Mesendoderm (in vitro differentiated cells): ENCODE data around the gene CHCHD5. TPM values are rescaled to one million over a fixed set of nuclear protein-coding genes. Genes with fewer than 3 reads are reported as not detected.

Experiments used
- DNase-seq: peaks from one replicate; pipeline ENCODE4 v3.0.0; 2013
- H2AK5ac ChIP-seq: 2 replicates; pipeline ENCODE4 v1.6.1; 2013; ENCODE audit warnings: low read length, inconsistent platforms
- H2BK120ac ChIP-seq: 2 replicates; pipeline ENCODE4 v1.6.1; 2013; ENCODE audit warnings: low read depth, mild to moderate bottlenecking, low read length, moderate library complexity, mixed read lengths
- H2BK15ac ChIP-seq: replicated peaks from 2 replicates; pipeline ENCODE4 v1.6.1; 2013; ENCODE audit warnings: low read depth, mild to moderate bottlenecking, moderate library complexity
- H2BK5ac ChIP-seq: 2 replicates; pipeline ENCODE4 v1.6.1; 2013; ENCODE audit warnings: low read length, inconsistent platforms
- H3K18ac ChIP-seq: 2 replicates; pipeline ENCODE4 v1.6.1; 2013; ENCODE audit warnings: mild to moderate bottlenecking, low read length, mixed read lengths
- H3K23ac ChIP-seq: one replicate; pipeline ENCODE4 v1.6.1; 2013; ENCODE audit warnings: low read length
- H3K27ac ChIP-seq: 2 replicates; pipeline ENCODE4 v1.5.1; 2013; ENCODE audit warnings: low read depth, mild to moderate bottlenecking, inconsistent platforms, low read length, moderate library complexity
- H3K27me3 ChIP-seq: 2 replicates; pipeline ENCODE4 v1.6.1; 2013; ENCODE audit warnings: low read length, control low read depth, mild to moderate bottlenecking, inconsistent platforms; ENCODE audit not compliant: insufficient read depth, poor library complexity
- H3K36me3 ChIP-seq: 2 replicates; pipeline ENCODE4 v1.6.1; 2013; ENCODE audit warnings: low read length, inconsistent platforms; ENCODE audit not compliant: control insufficient read depth, insufficient read depth
- H3K4ac ChIP-seq: one replicate; pipeline ENCODE4 v1.6.1; 2013; ENCODE audit warnings: low read depth, mild to moderate bottlenecking, low read length, moderate library complexity
- H3K4me1 ChIP-seq: 2 replicates; pipeline ENCODE4 v1.6.1; 2013; ENCODE audit warnings: low read depth, low read length, inconsistent platforms; ENCODE audit not compliant: control insufficient read depth
- H3K4me2 ChIP-seq: 2 replicates; pipeline ENCODE4 v1.6.1; 2013; ENCODE audit warnings: low read length
- H3K4me3 ChIP-seq: 2 replicates; pipeline ENCODE4 v1.5.1; 2013; ENCODE audit warnings: mild to moderate bottlenecking, low read length
- H3K56ac ChIP-seq: one replicate; pipeline ENCODE4 v1.6.1; 2013; ENCODE audit warnings: low read length
- H3K79me1 ChIP-seq: 2 replicates; pipeline ENCODE4 v1.6.1; 2013; ENCODE audit warnings: low read length, inconsistent platforms
- H3K79me2 ChIP-seq: 2 replicates; pipeline ENCODE4 v1.6.1; 2013; ENCODE audit warnings: mild to moderate bottlenecking, low read length; ENCODE audit not compliant: control insufficient read depth, insufficient read depth
- H3K9ac ChIP-seq: 2 replicates; pipeline ENCODE4 v1.6.1; 2013; ENCODE audit warnings: low read length, inconsistent platforms
- H4K5ac ChIP-seq: one replicate; pipeline ENCODE4 v1.6.1; 2013; ENCODE audit warnings: low read length
- H4K8ac ChIP-seq: one replicate; pipeline ENCODE4 v1.6.1; 2013; ENCODE audit warnings: low read depth, mild to moderate bottlenecking, control low read depth, low read length, moderate library complexity
- WGBS: extraction: QIAGEN DNeasy Blood & Tissue Kit; methylation state at CpG from one replicate; pipeline ENCODE4 v1.1.7; 2013; ENCODE audit warnings: low lambda C conversion rate, missing lambda C conversion rate; ENCODE audit not compliant: insufficient coverage; ENCODE audit errors: extremely low coverage; 5-methylcytosine and 5-hydroxymethylcytosine counted together
- small RNA-seq: library from polyadenylated mRNA; stranded (forward); fragments of <200 nt; extraction: miRNeasy Mini kit (QIAGEN cat#:217004); gene quantifications from one replicate; pipeline ENCODE3, GENCODE V24; 2013; ENCODE audit not compliant: insufficient read depth

The CHCHD5 gene

GRCh38 chr2:112634153-112634873 lies 49.9 kb downstream of the CHCHD5 start:
- Histone ChIP-seq H3K4ac (no peak overlapping the region), H3K18ac (no peak overlapping the region), H3K9ac (no peak overlapping the region), H3K4me3 (no peak overlapping the region), H3K4me2 (no peak overlapping the region), H3K56ac (no peak overlapping the region), H4K5ac (no peak overlapping the region), H2AK5ac (no peak overlapping the region), H4K8ac (no peak overlapping the region), H2BK15ac (no peak overlapping the region), H3K4me1 (peaks cover 14% of the 10 kb centered on the region), H2BK120ac (no peak overlapping the region), H3K23ac (no peak overlapping the region), H3K79me2 (no peaks in the 10 kb centered on the region), H2BK5ac (no peak overlapping the region), H3K27me3 (no peaks in the 10 kb centered on the region), H3K27ac (no peak overlapping the region), H3K36me3 (no peaks in the 10 kb centered on the region), H3K79me1 (no peaks in the 10 kb centered on the region)
- WGBS, result no CpG with 5 or more reads among the region's 16 CpGs
- no peak for DNase-seq

DNA sequence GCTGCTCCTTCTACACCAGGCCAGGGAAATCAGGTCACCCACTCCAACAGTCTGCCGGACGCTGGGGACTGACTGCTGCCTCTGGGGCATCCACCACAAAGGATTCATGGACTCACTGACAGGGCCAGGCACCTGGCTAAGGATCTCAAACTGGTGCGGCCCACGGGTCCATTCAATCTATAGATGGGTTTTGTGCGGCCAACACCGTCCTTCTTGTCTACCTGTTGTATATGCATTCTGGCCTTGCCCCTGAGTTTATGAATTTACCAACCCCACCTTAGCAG lies 50.4 kb downstream of the CHCHD5 start:
- Histone ChIP-seq H2BK15ac (no peak overlapping the region), H2AK5ac (no peak overlapping the region), H4K8ac (no peak overlapping the region), H3K4me3 (no peak overlapping the region), H3K18ac (no peak overlapping the region), H3K4me1 (peaks cover 14% of the 10 kb centered on the region), H3K27ac (no peak overlapping the region), H3K4me2 (no peak overlapping the region), H3K27me3 (no peaks in the 10 kb centered on the region), H3K23ac (no peak overlapping the region), H3K4ac (no peak overlapping the region), H3K56ac (no peak overlapping the region), H3K36me3 (no peaks in the 10 kb centered on the region), H2BK5ac (no peak overlapping the region), H3K79me1 (no peaks in the 10 kb centered on the region), H3K9ac (no peak overlapping the region), H4K5ac (no peak overlapping the region), H2BK120ac (no peak overlapping the region), H3K79me2 (no peaks in the 10 kb centered on the region)
- WGBS, result no CpG with 5 or more reads among the region's 6 CpGs
- DNase-seq, result no peak

GRCh38 chr2:112636605-112637288 lies 52.3 kb downstream of the CHCHD5 start:
- Histone ChIP-seq H3K4me2 (no peak overlapping the region), H3K4me1 (peaks cover under 1% of the 10 kb centered on the region), H2BK15ac (no peak overlapping the region), H3K18ac (no peak overlapping the region), H4K8ac (no peak overlapping the region), H3K4ac (no peak overlapping the region), H3K79me2 (no peaks in the 10 kb centered on the region), H3K4me3 (no peak overlapping the region), H4K5ac (no peak overlapping the region), H3K9ac (no peak overlapping the region), H3K56ac (no peak overlapping the region), H2AK5ac (no peak overlapping the region), H3K79me1 (no peaks in the 10 kb centered on the region), H3K27ac (no peak overlapping the region), H3K23ac (no peak overlapping the region), H3K36me3 (no peaks in the 10 kb centered on the region), H3K27me3 (no peaks in the 10 kb centered on the region), H2BK120ac (no peak overlapping the region), H2BK5ac (no peak overlapping the region)
- no peak for DNase-seq
- no CpG with 5 or more reads among the region's 7 CpGs for WGBS

GRCh38 chr2:112637289-112637660 lies 52.9 kb downstream of the CHCHD5 start:
- H2BK15ac ChIP-seq, result no peak overlapping the region
- no peak for DNase-seq
- H3K4me3 ChIP-seq, result no peak overlapping the region
- no peak overlapping the region for H3K9ac ChIP-seq
- no peak overlapping the region for H2BK120ac ChIP-seq
- H3K23ac ChIP-seq, result no peak overlapping the region
- no peak overlapping the region for H3K4me2 ChIP-seq
- no peak overlapping the region for H4K8ac ChIP-seq
- WGBS, result no CpG with 5 or more reads among the region's 4 CpGs
- no peaks in the 10 kb centered on the region for H3K36me3 ChIP-seq
- no peak overlapping the region for H4K5ac ChIP-seq
- H2BK5ac ChIP-seq, result no peak overlapping the region
- H3K18ac ChIP-seq, result no peak overlapping the region
- no peak overlapping the region for H3K4ac ChIP-seq
- no peaks in the 10 kb centered on the region for H3K27me3 ChIP-seq
- H3K4me1 ChIP-seq, result no peaks in the 10 kb centered on the region
- no peak overlapping the region for H3K27ac ChIP-seq
- no peaks in the 10 kb centered on the region for H3K79me1 ChIP-seq
- no peaks in the 10 kb centered on the region for H3K79me2 ChIP-seq
- no peak overlapping the region for H3K56ac ChIP-seq
- H2AK5ac ChIP-seq, result no peak overlapping the region

Small RNAs within 50 kb of the gene (small RNA-seq; reads per million reads assigned to genes)
- not detected for gene RF00019
